GM23338 (cell line): ENCODE data around the gene CRADD. TPM values are rescaled to one million over a fixed set of nuclear protein-coding genes. Genes with fewer than 3 reads are reported as not detected.

Source experiments
- ATAC-seq: fragments of 200-7000 bp; cut with Tn5 transposase; 3 replicates; pipeline ENCODE4 v1.9.1; 2020
- DNase-seq: peaks from one replicate; pipeline ENCODE4 v3.0.0-alpha.2; 2015; ENCODE audit warnings: low spot score
- H2AFZ ChIP-seq: fragments of 200-600 bp; sonication (generic); 2 replicates; pipeline ENCODE4 v1.8.0; 2016; ENCODE audit warnings: antibody characterized with exemption, mild to moderate bottlenecking, moderate library complexity
- H3F3A ChIP-seq: fragments of 200-600 bp; sonication (generic); replicated peaks from 2 replicates; pipeline ENCODE4 v1.8.0; 2017; ENCODE audit warnings: antibody characterized with exemption, mixed run types, low read depth
- H3K27ac ChIP-seq: fragments of 200-600 bp; sonication (generic); 2 replicates; pipeline ENCODE4 v1.6.1; 2016; ENCODE audit warnings: low read depth
- H3K27me3 ChIP-seq: fragments of 200-600 bp; sonication (generic); 2 replicates; pipeline ENCODE4 v1.8.0; 2016; ENCODE audit warnings: mild to moderate bottlenecking, mixed run types, moderate library complexity; ENCODE audit not compliant: insufficient read depth
- H3K36me3 ChIP-seq: fragments of 200-600 bp; sonication (generic); 2 replicates; pipeline ENCODE4 v1.8.0; 2016; ENCODE audit warnings: mild to moderate bottlenecking; ENCODE audit not compliant: insufficient read depth
- H3K4me1 ChIP-seq: fragments of 200-600 bp; sonication (generic); 2 replicates; pipeline ENCODE4 v1.8.0; 2016; ENCODE audit warnings: mild to moderate bottlenecking, moderate library complexity; ENCODE audit not compliant: insufficient read depth
- H3K4me2 ChIP-seq: fragments of 200-600 bp; sonication (generic); 2 replicates; pipeline ENCODE4 v1.7.1; 2017; ENCODE audit warnings: mixed run types
- H3K4me3 ChIP-seq: fragments of 200-600 bp; sonication (generic); 2 replicates; pipeline ENCODE4 v1.6.1; 2016; ENCODE audit warnings: mixed run types
- H3K79me2 ChIP-seq: fragments of 200-600 bp; sonication (generic); replicated peaks from 2 replicates; pipeline ENCODE4 v1.8.0; 2017; ENCODE audit warnings: mild to moderate bottlenecking; ENCODE audit not compliant: insufficient read depth
- H3K9me2 ChIP-seq: fragments of 200-600 bp; sonication (generic); 2 replicates; pipeline ENCODE4 v1.8.0; 2017; ENCODE audit not compliant: insufficient read depth
- H4K20me1 ChIP-seq: fragments of 200-600 bp; sonication (generic); replicated peaks from 2 replicates; pipeline ENCODE4 v1.8.0; 2017; ENCODE audit warnings: mild to moderate bottlenecking; ENCODE audit not compliant: insufficient read depth
- H3K27ac Mint-ChIP-seq: 2 replicates; pipeline ENCODE4 v1.8.0; 2020; ENCODE audit warnings: inconsistent platforms, mild to moderate bottlenecking, moderate library complexity, mixed read lengths
- H3K27me3 Mint-ChIP-seq: 3 replicates; pipeline ENCODE4 v1.8.0; 2022; ENCODE audit warnings: low read depth, mild to moderate bottlenecking, moderate library complexity, mixed read lengths, inconsistent platforms; ENCODE audit not compliant: insufficient read depth, poor library complexity
- H3K36me3 Mint-ChIP-seq: 3 replicates; pipeline ENCODE4 v1.8.0; 2021; ENCODE audit warnings: low read depth, mild to moderate bottlenecking, inconsistent platforms, moderate library complexity, mixed read lengths
- H3K4me1 Mint-ChIP-seq: 3 replicates; pipeline ENCODE4 v1.8.0; 2020; ENCODE audit warnings: mild to moderate bottlenecking, inconsistent platforms, mixed read lengths
- H3K4me3 Mint-ChIP-seq: 3 replicates; pipeline ENCODE4 v1.8.0; 2021; ENCODE audit warnings: moderate library complexity, mild to moderate bottlenecking, inconsistent platforms, mixed read lengths
- H3K9me3 Mint-ChIP-seq: 3 replicates; pipeline ENCODE4 v1.8.0; 2020; ENCODE audit warnings: moderate library complexity, mild to moderate bottlenecking, inconsistent platforms, mixed read lengths
- CREB1 ChIP-seq: fragments of 250-450 bp; sonication (Bioruptor Pico); IDR thresholded peaks from 2 replicates; pipeline ENCODE4 v1.5.0; 2020; ENCODE audit warnings: low read depth, mild to moderate bottlenecking, moderate library complexity
- CTCF ChIP-seq, 2 experiments: fragments of 200-600 bp in 1 of 2; sonication (generic) in 1 of 2; conservative IDR thresholded peaks; 2 replicates each; pipeline versions ENCODE4 v1.5.1 to v1.6.1; 2016 to 2017; ENCODE audit warnings: antibody characterized with exemption in 2 of 2, low read depth in 2 of 2, mild to moderate bottlenecking in 2 of 2, moderate library complexity in 1 of 2
- ETS1 ChIP-seq: IDR thresholded peaks from 2 replicates; pipeline ENCODE4 v1.6.1; 2016; ENCODE audit warnings: antibody characterized with exemption
- EZH2phosphoT487 ChIP-seq: fragments of 200-600 bp; sonication (generic); IDR thresholded peaks from one replicate; pipeline ENCODE4 v1.8.1; 2018; ENCODE audit warnings: antibody characterized with exemption; ENCODE audit not compliant: unreplicated experiment
- REST ChIP-seq: IDR thresholded peaks from one replicate; pipeline ENCODE4 v1.6.1; 2018; ENCODE audit warnings: antibody characterized with exemption; ENCODE audit not compliant: unreplicated experiment
- ZNF114 ChIP-seq: fragments of 250-450 bp; sonication (Bioruptor Pico); IDR thresholded peaks from 2 replicates; pipeline ENCODE4 v1.5.0; 2020; ENCODE audit warnings: mild to moderate bottlenecking, moderate library complexity
- ZNF331 ChIP-seq: fragments of 250-450 bp; sonication (Bioruptor Pico); IDR thresholded peaks from 2 replicates; pipeline ENCODE4 v1.5.0; 2020; ENCODE audit warnings: low read depth, mild to moderate bottlenecking, moderate library complexity
- polyA plus RNA-seq: library from polyadenylated mRNA; unstranded; fragments of >200 nt; fragmentation: Nextera tagmentation; extraction: Ambion mirVana; gene quantifications from 2 replicates; pipeline ENCODE4 v1.2.1, GENCODE V29; 2016
- total RNA-seq: library from RNA; depleted of rRNA; stranded (reverse); fragments of >200 nt; shearing (Covaris generic); gene quantifications from 2 replicates; pipeline ENCODE4 v1.2.3, GENCODE V29; 2014

The CRADD gene
- total and polyA plus RNA-seq, 2 experiments from 2014 or later: 6.3 to 27.9 TPM

DNA sequence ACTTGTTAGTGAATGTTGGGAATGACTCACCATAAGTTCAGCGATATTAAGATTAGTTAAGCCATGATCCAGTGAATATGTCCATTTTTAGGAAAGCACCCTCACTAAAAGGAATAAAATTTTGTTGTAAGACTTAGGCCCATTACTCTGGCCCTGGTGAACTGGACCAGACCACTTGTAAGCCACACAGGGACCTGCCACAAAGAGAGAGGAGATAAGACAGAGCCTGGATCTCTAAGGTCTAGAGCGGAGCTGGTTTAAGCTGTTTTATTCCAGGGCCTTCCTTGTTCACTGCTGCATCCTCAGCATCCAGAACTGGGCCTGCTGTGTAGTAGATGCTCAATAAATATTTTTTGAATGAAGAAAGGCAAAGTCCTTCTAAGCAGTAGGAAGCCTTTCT is 79.1 kb downstream of the CRADD start:
- no peaks in the 10 kb centered on the region for H3F3A ChIP-seq
- Mint-ChIP-seq H3K4me1 (peaks cover 8% of the 10 kb centered on the region; the same call in 2 of the 3 replicates), H3K27ac (no peak overlapping the region), H3K9me3 (peaks cover 35% of the 10 kb centered on the region), H3K36me3 (peaks cover 30% of the 10 kb centered on the region), H3K4me3 (no peak overlapping the region), H3K27me3 (peaks cover 2% of the 10 kb centered on the region)
- no peak overlapping the region for H2AFZ ChIP-seq
- no peaks in the 10 kb centered on the region for H3K9me2 ChIP-seq
- H3K4me1 ChIP-seq: peaks cover 8% of the 10 kb centered on the region
- no peaks in the 10 kb centered on the region for H3K27me3 ChIP-seq
- no peak overlapping the region for H3K27ac ChIP-seq
- no peaks in the 10 kb centered on the region for H3K79me2 ChIP-seq
- H4K20me1 ChIP-seq: no peaks in the 10 kb centered on the region
- ATAC-seq: no peak
- TF ChIP-seq ETS1 (no peak), REST (no peak), EZH2phosphoT487 (no peak), ZNF114 (CRISPR knock-in tag) (no peak), CTCF (conservative IDR thresholded peaks at IDR 0.05; ENCODE audit: low read depth in 2 of 2) (no peak), ZNF331 (CRISPR knock-in tag) (no peak), CREB1 (CRISPR knock-in tag) (no peak)
- DNase-seq: no peak
- no peak overlapping the region for H3K4me3 ChIP-seq
- H3K4me2 ChIP-seq: no peak overlapping the region
- H3K36me3 ChIP-seq: peaks cover 7% of the 10 kb centered on the region
